CD4-positive, alpha-beta T cell treated with Interleukin-2 at 100 ng/mL for 4 hours (primary cell): ENCODE measurements around the gene RPS6KA1.

Experiments used
- DNase-seq: peaks from one replicate; pipeline ENCODE4 v3.0.0-alpha.2; 2020; ENCODE audit warnings: low spot score

Gene RPS6KA1

DNA sequence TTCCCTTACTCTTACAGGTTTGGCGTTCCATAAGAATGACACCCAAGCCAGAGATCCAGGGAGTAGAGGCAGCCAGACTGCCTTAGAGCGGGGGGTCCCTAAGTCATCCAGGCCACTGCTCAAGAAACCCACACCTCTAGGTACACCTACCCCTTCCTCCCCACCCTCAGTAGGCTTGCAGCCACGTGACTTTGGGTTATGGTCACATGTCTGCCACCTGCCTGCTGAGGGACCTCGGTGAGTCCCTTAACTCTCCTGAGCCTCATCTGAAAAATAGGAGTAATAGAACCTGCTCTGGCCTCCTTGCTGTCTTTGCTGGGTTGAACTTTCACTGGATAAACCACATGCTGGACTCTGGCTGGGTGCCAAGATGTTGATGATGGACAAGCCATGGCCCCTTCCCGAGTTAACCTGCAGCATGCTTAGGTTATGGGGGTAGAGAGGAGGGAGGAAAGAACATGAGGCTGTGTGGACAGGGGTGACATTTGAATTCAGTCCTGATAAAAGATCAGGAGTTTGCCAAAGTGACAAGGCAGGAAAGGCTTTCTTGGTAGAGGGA is 4.5 kb downstream of the RPS6KA1 start:
- no peak for DNase-seq

DNA sequence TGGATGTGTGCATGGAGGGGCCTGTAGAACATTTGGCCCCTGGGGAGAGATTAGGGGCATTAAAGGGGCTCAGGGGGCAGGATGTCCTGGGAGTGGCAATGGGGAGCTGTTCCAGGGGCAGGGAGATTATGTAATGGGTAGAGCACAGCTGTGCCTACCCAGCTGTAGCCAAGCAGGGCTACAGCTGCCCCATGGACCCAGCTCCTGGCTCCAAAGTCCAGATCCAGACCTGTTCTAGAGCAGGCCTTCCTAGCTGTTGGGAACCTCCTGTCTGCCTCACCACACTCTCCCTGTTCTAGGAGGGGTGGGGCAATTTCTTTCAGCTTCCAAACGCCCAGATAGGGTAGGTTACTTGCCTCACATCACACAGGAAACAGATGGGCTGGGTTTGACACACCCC is 5.6 kb downstream of the RPS6KA1 start:
- DNase-seq, result no peak

DNA sequence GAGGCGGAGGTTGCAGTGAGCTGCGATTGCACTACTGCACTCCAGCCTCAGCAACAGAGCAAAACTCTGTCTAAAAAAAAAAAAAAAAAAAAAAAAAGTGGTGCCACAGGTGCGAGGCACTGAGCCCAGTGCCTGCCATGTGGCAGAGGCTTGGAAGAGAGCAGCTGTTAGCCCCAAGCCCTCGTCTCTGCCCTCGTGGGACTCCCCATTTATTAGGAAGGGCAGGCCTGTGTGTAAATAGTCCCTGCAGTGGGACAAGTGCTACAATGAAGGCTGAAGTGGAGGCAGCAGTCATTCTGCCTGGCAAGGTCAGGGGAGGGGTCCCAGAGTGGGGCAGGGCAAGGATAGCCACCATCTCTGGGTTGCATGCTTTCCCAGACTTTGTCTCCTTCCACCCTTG is 6.5 kb downstream of the RPS6KA1 start:
- DNase-seq, result no peak

GRCh38 chr1:26536521-26536920 is 7.0 kb downstream of the RPS6KA1 start:
- DNase-seq, result no peak

DNA sequence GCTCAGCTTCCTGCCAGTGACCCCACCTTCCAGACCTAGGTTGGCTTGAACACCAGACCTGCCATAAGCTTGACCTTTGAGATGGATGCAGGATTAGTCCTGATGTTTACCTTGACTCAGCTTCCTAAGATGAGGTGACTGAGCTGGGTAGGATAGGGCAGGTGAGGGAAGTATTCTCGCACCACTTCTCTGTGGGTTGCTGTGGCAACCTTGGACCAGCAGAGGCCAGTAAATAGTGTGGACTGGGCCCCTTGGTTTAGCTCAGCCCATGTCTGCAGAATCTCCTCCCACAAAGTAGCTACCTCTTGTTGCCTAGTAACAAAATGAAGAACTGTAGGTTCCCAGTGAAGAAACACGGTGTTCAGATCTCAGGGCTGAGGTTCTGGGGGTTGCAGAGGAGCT is 8.4 kb downstream of the RPS6KA1 start:
- DNase-seq, result peak; percentile 38

GRCh38 chr1:26538480-26539412 is 9.2 kb downstream of the RPS6KA1 start:
- DNase-seq, result peak; percentile 64

DNA sequence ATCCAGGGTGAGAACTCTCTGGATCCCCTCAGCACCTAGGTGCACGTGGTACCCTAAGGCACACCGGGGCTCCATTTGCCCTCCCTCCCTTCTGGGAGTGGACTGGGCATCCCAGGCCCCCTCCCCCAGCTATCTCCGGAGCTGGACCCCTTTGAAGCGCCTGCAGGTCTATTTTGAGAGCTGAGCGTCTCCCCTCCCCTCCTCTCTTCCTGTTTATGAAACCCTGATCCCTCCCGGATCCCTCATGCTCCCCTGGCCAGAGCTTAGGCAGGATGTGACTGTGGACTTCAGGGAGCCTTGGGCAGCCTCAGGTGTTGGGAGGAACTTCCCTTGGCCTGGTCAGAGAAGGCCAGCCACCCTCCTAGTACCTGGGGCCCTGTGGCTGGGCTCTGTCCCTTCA is 10.2 kb downstream of the RPS6KA1 start:
- DNase-seq, result no peak

DNA sequence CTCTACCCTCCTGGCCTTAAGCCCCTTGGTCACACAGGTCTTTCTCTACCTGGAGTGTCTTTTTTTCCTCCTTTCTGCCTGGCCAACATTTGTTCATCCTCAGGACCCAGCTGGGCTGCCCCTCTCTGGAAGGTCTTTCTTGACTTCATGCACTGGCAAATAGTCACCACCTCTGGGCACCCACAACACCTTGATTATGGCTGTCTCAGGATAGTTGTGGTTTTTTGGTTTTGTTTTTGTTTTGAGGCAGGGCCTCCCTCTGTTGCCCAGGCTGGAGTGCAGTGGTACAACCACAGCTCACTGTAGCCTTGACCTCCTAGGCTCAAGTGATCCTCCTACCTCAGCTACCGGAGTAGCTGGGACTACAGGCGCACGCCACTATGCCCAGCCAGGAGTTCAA is 10.8 kb downstream of the RPS6KA1 start:
- no peak for DNase-seq

DNA sequence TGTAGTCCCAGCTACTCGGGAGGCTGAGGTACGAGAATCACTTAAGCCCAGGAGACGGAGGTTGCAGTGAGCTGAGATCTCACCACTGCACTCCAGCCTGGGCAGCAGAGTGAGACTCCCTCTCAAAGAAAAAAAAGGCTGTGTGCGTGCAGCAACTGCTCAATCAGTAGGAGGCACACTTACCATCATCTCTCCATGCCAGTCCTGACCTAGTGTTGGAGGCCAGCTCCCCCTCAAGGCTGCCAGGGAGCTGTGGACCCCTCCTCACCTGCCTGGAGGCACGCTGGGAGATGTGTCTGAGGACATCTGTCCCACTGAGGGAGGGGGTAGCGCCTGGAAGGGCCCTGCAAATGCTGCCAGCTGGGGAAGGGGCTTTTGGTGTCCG is 11.9 kb downstream of the RPS6KA1 start:
- DNase-seq, result no peak

DNA sequence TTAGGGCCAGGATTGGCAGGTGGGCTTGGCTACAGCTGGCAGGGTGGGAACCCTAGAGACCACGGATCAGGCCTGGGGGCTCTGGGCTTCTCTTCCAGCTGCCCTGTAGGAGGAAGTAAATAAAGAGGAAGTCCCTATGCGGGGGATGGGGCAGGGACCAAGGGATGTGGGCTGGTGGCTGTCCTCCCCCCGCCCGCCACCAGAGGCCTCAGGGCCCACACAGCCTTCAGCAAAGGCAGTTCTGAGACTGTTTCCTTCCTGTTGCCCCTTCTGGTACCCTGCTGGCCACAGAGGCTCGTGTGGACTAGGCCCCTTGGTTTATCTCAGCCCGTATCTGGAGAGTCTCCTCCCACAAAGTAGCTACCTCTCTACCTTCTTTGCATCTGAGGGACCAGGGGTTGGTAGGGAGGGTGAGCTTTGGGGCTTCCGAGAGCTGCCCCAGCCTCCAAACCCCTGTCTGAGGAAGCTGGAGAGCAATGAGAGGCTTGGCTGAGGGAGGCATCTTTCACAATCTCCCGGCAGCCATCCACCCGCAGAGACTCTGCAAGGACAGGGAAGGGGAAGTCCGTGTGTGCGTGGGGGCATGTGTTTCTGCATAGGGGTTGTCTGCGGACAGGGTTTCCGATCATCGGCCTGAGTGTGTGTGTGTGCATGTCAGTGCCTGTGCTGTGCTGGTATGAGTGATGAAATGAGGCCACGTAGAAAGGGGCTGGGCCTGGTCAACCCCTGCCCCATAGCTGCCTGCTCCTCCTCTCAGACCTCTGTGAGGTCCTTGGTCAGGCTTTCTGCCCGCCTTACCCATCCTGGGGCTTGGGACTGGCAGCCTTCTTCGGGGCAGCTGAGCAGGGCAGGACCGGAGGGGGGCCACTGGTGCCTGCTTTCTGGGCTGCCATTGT is 12.5 kb downstream of the RPS6KA1 start:
- DNase-seq, result peak; percentile 66

- DNase-seq, result no peak
Measured at GRCh38 chr1:26542771-26543451, 13.3 kb downstream of the RPS6KA1 start.

DNA sequence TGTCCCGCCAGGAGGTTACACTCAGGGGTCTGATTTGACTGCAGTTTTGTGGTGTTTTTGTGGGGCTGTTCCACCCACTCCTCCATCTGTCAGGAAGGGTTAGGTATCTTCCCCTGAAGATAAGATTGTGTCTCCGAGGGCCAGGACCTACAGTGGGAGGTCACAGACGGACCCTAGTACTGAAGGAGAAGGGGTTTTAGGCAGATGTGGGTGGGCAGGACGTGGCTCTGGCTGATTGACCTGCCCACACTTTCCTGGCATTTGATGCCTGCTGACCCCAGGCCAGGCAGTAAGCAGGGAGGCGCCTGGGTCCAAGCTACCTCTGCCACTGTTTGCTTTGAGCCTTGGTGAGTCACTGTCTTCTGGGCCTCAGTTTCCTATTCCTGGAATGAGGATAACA is 13.9 kb downstream of the RPS6KA1 start:
- no peak for DNase-seq

DNA sequence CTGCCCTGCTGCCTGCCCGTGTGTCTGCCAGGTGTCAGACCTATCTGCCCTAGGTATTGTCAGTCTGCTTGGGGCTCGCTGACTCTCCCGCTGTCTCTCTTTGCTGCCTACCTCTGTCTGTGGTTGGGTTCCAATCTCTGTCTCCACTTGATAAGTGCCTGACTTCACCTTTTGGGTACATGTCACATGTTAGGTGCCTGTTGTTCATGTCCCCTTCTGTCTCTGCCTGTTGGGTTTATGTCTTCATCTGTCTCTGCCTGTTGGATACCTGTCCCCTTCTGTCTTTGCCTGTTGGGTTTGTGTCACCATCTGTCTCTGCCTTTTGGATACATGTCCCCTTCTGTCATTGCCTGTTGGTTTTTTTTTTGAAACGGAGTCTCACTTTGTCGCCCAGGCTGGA is 14.6 kb downstream of the RPS6KA1 start:
- DNase-seq, result no peak

- no peak for DNase-seq
Measured at GRCh38 chr1:26545969-26546323, 16.4 kb downstream of the RPS6KA1 start.

GRCh38 chr1:26546375-26546774 is 16.8 kb downstream of the RPS6KA1 start:
- no peak for DNase-seq

- no peak for DNase-seq
Measured at GRCh38 chr1:26546819-26547218, 17.3 kb downstream of the RPS6KA1 start.

DNA sequence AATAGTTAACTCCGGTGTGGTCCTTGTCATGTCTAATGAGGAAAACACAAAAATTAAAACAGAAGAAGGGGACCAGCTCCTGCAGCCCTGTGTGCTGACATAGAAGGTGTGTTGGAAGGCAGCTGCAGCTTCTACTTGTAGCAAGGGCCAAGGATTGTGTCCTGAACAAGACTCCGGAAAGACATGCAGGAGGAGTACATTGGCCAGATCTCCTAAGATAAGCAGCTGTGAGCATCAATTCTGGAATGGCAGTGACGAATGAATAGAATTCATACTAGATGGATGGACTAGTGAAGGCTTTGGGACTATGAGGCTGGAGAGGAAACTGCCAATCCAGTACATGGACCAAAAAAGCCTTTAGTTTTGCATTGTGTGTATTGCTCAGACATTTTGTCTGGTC is 19.3 kb downstream of the RPS6KA1 start:
- no peak for DNase-seq

- no peak for DNase-seq
Measured at GRCh38 chr1:26550946-26551345, 21.4 kb downstream of the RPS6KA1 start.

DNA sequence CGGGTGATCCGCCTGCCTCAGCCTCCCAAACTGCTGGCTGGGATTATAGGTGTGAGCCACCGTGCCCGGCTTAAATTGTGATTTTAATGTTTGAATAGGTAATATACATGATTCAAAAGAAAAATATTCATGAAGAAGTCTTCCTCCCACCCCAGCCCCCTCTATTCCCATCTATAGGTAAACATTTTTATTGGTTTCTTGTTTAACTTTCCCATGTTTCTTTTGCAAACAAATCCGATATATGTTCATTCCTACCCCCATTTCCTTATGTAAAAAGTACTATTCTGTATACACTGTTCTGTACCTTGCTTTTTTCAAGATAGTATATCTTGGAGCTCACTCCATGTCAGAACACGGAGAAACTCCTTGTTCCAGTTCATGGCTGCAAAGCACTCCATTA is 23.2 kb downstream of the RPS6KA1 start:
- DNase-seq, result no peak

GRCh38 chr1:26553942-26554682 is 24.6 kb downstream of the RPS6KA1 start:
- peak; percentile 31 for DNase-seq

- DNase-seq, result no peak
Measured at GRCh38 chr1:26554781-26555180, 25.2 kb downstream of the RPS6KA1 start.
